ENCODE results near the gene AKIRIN2. TPM values are rescaled to one million over a fixed set of nuclear protein-coding genes. Genes with fewer than 3 reads are reported as not detected.
"Not testable (repeated sequence)": the region's sequence is repeated elsewhere in the genome, so short reads cannot be mapped to it uniquely, and the experiment has no call there.

AKIRIN2 gene
- total RNA-seq, 2 donors from 2014 or later: 30.2 to 48.3 TPM

- intact Hi-C loops (cut with DNase I): no loop called here
- TF ChIP-seq CTCF (IDR thresholded peaks at IDR 0.05): no peak
- no peak for DNase-seq
- no peak overlapping the region for H3K27ac ChIP-seq
- no peak overlapping the region for H3K4me3 ChIP-seq
- no peak overlapping the region for H3K9ac ChIP-seq (ENCODE audit: low read depth in 2 of 2, low read length in 2 of 2)
- no peaks in the 10 kb centered on the region for H3K4me1 ChIP-seq
- no peaks in the 10 kb centered on the region for H3K27me3 ChIP-seq
- no peaks in the 10 kb centered on the region for H3K36me3 ChIP-seq
- no peaks in the 10 kb centered on the region for H3K9me3 ChIP-seq
These were observed 8.1 kb upstream of the AKIRIN2 start for GRCh38 chr6:87710090-87710489.

- H3K9ac ChIP-seq (ENCODE audit: low read depth in 2 of 2, low read length in 2 of 2); H3K9me3 ChIP-seq; H3K4me3 ChIP-seq; intact Hi-C loops (cut with DNase I); H3K27me3 ChIP-seq; DNase-seq; H3K36me3 ChIP-seq; H3K4me1 ChIP-seq; H3K27ac ChIP-seq: not testable (repeated sequence)
These were observed 6.8 kb upstream of the AKIRIN2 start for GRCh38 chr6:87708581-87709427.

GRCh38 chr6:87706187-87706966, 4.3 kb upstream of the AKIRIN2 start:
- no peaks in the 10 kb centered on the region for H3K27me3 ChIP-seq

GRCh38 chr6:87705070-87705691, 3.1 kb upstream of the AKIRIN2 start:
- Histone ChIP-seq H3K4me1 (no peaks in the 10 kb centered on the region), H3K9ac (ENCODE audit: low read depth in 2 of 2, low read length in 2 of 2) (no peak overlapping the region), H3K27ac (no peak overlapping the region), H3K36me3 (no peaks in the 10 kb centered on the region), H3K4me3 (no peak overlapping the region), H3K27me3 (no peaks in the 10 kb centered on the region), H3K9me3 (no peaks in the 10 kb centered on the region)
- no peak for TF ChIP-seq CTCF (IDR thresholded peaks at IDR 0.05)
- intact Hi-C loops (cut with DNase I): no loop called here
- no peak for DNase-seq

More at GRCh38 chr6:87706187-87706966, 4.3 kb upstream of the AKIRIN2 start:
- no peaks in the 10 kb centered on the region for H3K9me3 ChIP-seq
- H3K9ac ChIP-seq (ENCODE audit: low read depth in 2 of 2, low read length in 2 of 2): no peak overlapping the region
- H3K36me3 ChIP-seq: no peaks in the 10 kb centered on the region
- DNase-seq: no peak
- no peak overlapping the region for H3K27ac ChIP-seq
- H3K4me1 ChIP-seq: no peaks in the 10 kb centered on the region
- H3K4me3 ChIP-seq: no peak overlapping the region
- intact Hi-C loops (cut with DNase I): no loop called here
- TF ChIP-seq CTCF (IDR thresholded peaks at IDR 0.05): no peak

GRCh38 chr6:87703039-87703438, 1.0 kb upstream of the AKIRIN2 start:
- H3K27me3 ChIP-seq; DNase-seq; intact Hi-C loops (cut with DNase I); H3K9me3 ChIP-seq; H3K36me3 ChIP-seq; H3K4me1 ChIP-seq: not testable (repeated sequence)
- peak overlapping the region; percentile 20 to 98 for H3K9ac ChIP-seq (ENCODE audit: low read depth in 2 of 2, low read length in 2 of 2)
- H3K27ac ChIP-seq: peak overlapping the region; percentile 95
- peak overlapping the region; percentile 90 for H3K4me3 ChIP-seq

- Histone ChIP-seq H3K27me3 (no peaks in the 10 kb centered on the region), H3K9me3 (no peaks in the 10 kb centered on the region), H3K4me1 (no peaks in the 10 kb centered on the region), H3K4me3 (peak overlapping the region; percentile 90), H3K36me3 (no peaks in the 10 kb centered on the region), H3K27ac (peak overlapping the region; percentile 95), H3K9ac (ENCODE audit: low read depth in 2 of 2, low read length in 2 of 2) (peak overlapping the region; percentile 20 to 98)
- no peak for TF ChIP-seq CTCF (IDR thresholded peaks at IDR 0.05)
- DNase-seq: no peak
- intact Hi-C loops (cut with DNase I): no loop called here
These were observed 534 bp upstream of the AKIRIN2 start for GRCh38 chr6:87702589-87702945.
